Stimulated activated naive CD8-positive, alpha-beta T cell treated with anti-CD3 and anti-CD28 coated beads, Interleukin-15, amount 100 ng/mL, for 72 hours (primary cell): Measurements from ENCODE around the gene TTF2.
"Not testable (repeated sequence)": the region's sequence is repeated elsewhere in the genome, so short reads cannot be mapped to it uniquely, and the experiment has no call there.

Experiments used
- ATAC-seq: fragments of 150-1000 bp; cut with Tn5 transposase; 2 replicates; pipeline ENCODE4 v1.10.0; 2021; ENCODE audit warnings: mild to moderate bottlenecking, moderate library complexity
- DNase-seq, 2 donors: peaks; one replicate each; pipeline ENCODE4 v3.0.0; 2021 to 2022
- H3K27ac Mint-ChIP-seq, 2 donors: one replicate each; pipeline ENCODE4 v1.8.0; 2022; ENCODE audit warnings: mild to moderate bottlenecking in 2 of 2, mixed read lengths in 2 of 2, moderate library complexity in 2 of 2
- H3K27me3 Mint-ChIP-seq: one replicate; pipeline ENCODE4 v1.8.0; 2022; ENCODE audit warnings: mixed read lengths
- H3K4me1 Mint-ChIP-seq: one replicate; pipeline ENCODE4 v1.8.0; 2022; ENCODE audit warnings: mild to moderate bottlenecking, mixed read lengths
- H3K4me3 Mint-ChIP-seq, 2 donors: one replicate each; pipeline ENCODE4 v1.8.0; 2022; ENCODE audit warnings: mild to moderate bottlenecking in 2 of 2, mixed read lengths in 2 of 2, moderate library complexity in 1 of 2
- H3K9me3 Mint-ChIP-seq, 2 donors: one replicate each; pipeline ENCODE4 v1.8.0; 2022; ENCODE audit warnings: mixed read lengths in 2 of 2

The TTF2 gene

DNA sequence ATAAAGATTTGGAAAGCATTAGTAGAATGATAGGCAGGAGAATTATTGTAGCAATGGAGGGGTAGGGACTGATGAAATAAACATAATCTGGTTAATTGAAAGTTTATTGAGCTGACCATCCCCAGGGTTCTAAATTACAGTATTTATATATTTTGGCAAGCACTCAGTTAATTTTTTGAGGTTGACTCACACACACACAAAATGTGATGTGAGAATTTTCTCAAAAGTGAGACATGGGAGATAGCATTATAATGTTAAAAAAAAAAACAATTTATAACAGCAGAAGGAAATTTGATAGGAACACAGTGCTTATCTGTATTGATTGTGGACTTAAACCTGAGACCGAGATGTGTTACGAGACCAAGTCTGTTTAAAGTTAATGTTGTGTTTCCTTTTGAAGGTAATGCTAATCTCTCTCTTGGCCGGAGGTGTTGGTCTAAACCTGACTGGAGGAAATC lies 36.9 kb downstream of the TTF2 start:
- H3K4me3 Mint-ChIP-seq = no peak overlapping the region
- DNase-seq = no peak
- no peaks in the 10 kb centered on the region for H3K27me3 Mint-ChIP-seq
- no peak overlapping the region for H3K27ac Mint-ChIP-seq
- peaks cover 19% of the 10 kb centered on the region for H3K4me1 Mint-ChIP-seq
- no peak for ATAC-seq
- no peaks in the 10 kb centered on the region for H3K9me3 Mint-ChIP-seq

DNA sequence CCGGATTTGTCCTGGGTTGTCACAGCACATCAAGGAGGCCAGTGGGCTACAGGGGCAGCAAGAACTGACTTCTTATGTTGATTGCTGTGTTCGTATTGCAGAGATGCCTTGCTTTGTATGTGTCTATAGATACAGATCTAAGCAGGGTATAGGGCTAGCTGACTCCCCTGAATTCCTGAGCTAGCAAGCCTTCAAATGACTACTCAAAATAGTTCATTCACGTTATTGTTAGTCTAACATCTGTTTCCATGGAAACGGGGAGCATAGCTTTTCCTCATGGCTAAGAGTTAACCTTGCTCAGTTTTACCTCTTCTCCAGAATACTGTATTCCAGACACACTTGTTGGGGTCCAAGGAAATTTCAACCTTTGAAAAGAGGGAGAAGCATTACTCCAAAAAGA lies 37.3 kb downstream of the TTF2 start:
- no peak overlapping the region for H3K4me3 Mint-ChIP-seq
- no peaks in the 10 kb centered on the region for H3K27me3 Mint-ChIP-seq
- peaks cover 19% of the 10 kb centered on the region for H3K4me1 Mint-ChIP-seq
- no peak overlapping the region for H3K27ac Mint-ChIP-seq
- ATAC-seq (no peak), DNase-seq (no peak)
- no peaks in the 10 kb centered on the region for H3K9me3 Mint-ChIP-seq

DNA sequence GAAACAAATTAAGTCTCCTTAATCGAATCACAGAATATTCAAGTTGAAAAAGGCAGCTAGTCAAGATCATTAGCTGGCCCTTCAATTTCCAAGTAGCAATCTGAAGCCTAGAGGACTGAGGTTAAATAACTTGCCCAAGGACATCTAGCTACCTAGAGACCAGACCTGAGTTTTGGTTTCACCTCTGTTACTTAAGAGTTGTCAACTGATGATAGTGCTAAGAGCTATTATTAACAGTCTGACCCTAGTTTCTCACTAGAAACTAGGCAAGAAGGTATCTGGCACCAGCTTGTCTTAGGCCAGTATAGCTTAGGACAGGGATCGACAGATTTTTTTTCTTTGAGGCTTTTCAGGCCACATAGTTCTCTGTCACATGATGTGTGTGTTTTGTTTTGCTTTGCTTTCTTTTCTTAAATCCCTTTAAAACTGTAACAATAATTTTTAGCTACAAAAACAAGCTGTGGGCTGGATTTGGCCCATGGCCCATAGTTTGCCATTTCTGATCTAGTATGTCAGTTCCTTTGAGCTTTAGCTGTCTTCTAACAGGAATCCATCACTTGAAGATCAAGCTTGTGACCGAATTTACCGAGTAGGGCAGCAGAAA lies 38.3 kb downstream of the TTF2 start:
- H3K27me3 Mint-ChIP-seq = no peaks in the 10 kb centered on the region
- no peak overlapping the region for H3K4me3 Mint-ChIP-seq
- ATAC-seq = no peak
- no peak overlapping the region for H3K27ac Mint-ChIP-seq
- no peak for DNase-seq
- H3K4me1 Mint-ChIP-seq = peaks cover 9% of the 10 kb centered on the region
- H3K9me3 Mint-ChIP-seq = no peaks in the 10 kb centered on the region

DNA sequence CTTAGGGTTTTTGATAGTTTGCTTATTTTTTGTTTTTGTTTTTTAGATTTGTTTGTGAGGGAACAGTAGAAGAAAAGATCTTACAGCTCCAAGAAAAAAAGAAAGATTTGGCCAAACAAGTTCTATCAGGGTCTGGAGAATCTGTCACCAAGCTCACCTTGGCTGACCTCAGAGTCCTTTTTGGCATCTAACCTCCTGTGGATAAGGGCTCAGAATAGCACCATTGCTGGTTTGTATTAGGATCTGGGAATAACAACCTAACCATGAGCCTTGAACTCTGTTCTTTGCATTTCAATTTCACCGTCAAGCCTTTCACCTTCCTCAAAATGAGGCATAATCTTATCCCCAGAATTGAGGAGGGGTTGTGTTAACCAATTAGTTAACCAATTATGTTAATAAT lies 41.2 kb downstream of the TTF2 start:
- H3K4me1 Mint-ChIP-seq = no peaks in the 10 kb centered on the region
- DNase-seq (no peak), ATAC-seq (no peak)
- H3K4me3 Mint-ChIP-seq = no peak overlapping the region
- no peaks in the 10 kb centered on the region for H3K9me3 Mint-ChIP-seq
- no peak overlapping the region for H3K27ac Mint-ChIP-seq
- no peaks in the 10 kb centered on the region for H3K27me3 Mint-ChIP-seq

DNA sequence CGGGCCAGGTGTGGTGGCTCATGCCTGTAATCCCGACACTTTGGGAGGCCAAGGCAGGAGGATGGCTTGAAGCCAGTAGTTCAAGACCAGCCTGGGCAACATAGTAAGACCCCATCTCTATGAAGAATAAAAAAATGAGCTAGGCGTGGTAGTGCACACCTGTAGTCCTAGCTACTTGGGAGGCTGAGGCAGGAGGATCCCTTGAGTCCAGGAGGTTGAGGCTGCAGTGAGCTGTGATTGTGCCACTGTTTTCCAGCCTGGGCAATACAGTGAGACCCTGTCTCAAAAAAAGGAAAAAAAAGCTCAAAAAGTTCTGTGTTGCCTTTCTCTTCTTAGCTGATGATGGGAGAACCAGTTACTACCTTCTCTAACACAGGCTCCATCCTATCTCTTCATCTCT lies 41.7 kb downstream of the TTF2 start:
- H3K27me3 Mint-ChIP-seq, H3K9me3 Mint-ChIP-seq, DNase-seq, H3K27ac Mint-ChIP-seq, ATAC-seq, H3K4me3 Mint-ChIP-seq, H3K4me1 Mint-ChIP-seq: not testable (repeated sequence)

DNA sequence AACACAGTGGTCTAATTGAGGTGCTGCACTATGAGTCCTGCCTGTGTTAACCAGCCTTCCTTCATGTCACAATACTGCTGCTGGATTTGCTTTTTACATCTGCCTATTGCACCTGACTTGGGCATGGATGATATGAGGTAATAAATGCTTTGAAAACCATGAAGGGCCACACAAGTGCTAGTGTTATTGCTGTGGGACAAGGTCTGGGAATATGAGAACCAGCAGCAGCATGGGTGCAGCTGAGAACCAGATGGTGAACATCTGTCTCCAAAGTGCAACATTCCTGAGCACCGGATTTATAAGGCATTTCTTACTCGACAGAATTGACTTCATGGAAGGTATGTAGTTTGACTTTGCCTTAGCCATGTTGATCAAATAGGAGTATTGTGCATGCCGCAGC lies 44.9 kb downstream of the TTF2 start:
- H3K4me3 Mint-ChIP-seq = no peak overlapping the region
- ATAC-seq (no peak), DNase-seq (no peak)
- H3K27me3 Mint-ChIP-seq = no peaks in the 10 kb centered on the region
- peaks cover 11% of the 10 kb centered on the region for H3K4me1 Mint-ChIP-seq
- H3K27ac Mint-ChIP-seq = no peak overlapping the region
- peaks cover 0 to 5% of the 10 kb centered on the region in 2 donors for H3K9me3 Mint-ChIP-seq

DNA sequence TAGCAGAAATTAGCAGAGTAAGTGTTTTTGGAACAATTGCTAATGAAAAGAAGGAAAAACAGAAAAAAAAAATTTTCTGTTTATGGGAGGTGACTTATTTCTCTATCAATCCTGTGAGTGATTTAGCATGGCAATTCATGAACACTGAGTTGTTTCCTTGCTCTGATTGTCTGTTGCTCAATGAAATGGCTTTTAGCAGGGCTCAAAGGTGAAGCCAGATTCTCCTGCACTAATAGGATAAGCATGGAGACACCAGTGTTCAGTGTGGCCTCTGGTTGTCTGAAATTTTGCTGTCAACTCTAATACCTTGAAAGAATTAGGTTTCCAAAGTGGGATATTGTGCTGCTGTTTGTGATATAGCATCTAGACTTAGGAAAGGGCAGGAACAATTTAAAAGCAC lies 45.6 kb downstream of the TTF2 start:
- Mint-ChIP-seq H3K27ac (no peak overlapping the region), H3K4me1 (peaks cover 11% of the 10 kb centered on the region), H3K27me3 (no peaks in the 10 kb centered on the region), H3K4me3 (no peak overlapping the region), H3K9me3 (peaks cover 0 to 5% of the 10 kb centered on the region in 2 donors)
- no peak for DNase-seq
- no peak for ATAC-seq

DNA sequence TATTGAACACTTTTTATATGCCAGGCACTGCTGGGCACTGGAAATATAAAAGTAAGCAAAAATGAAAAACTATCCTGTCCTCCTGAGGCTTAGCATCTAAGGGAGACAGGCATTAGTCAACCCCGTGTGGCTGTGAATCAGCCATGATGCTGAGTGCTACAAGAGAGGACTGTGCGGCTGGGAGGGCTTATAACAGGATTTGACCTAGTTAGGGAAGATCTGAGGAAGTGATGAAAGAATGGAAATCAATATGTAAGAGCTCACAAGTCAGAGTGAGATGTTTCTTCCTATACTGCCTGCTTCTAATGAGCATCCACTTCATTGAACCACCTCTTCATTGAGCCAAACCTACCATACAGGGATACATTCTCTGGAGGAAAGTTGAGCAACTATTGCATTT lies 46.4 kb downstream of the TTF2 start:
- peak; percentile 75 for ATAC-seq
- H3K4me3 Mint-ChIP-seq = no peak overlapping the region
- DNase-seq = no peak

DNA sequence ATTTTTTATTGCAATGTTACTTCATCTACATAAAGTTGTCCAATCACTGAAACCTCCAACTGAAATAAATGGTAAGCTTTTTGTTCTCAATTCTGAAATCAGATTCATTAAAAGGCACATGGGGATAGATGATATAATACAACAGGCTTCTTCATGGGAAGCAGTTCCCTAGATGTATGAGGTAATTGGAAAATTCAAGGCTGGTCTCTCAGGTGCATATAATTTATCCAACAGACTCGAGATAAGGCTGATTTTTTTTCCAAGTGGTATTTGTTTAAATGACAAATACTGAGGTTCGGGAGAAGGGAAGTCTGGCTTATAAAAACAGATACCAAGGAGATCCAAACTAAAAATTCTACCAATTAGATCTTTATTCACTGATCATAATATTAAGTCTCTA lies 47.2 kb downstream of the TTF2 start:
- Mint-ChIP-seq H3K4me1 (peaks cover 11% of the 10 kb centered on the region), H3K27ac (no peak overlapping the region), H3K4me3 (no peak overlapping the region), H3K9me3 (peaks cover 0 to 5% of the 10 kb centered on the region in 2 donors), H3K27me3 (no peaks in the 10 kb centered on the region)
- no peak for ATAC-seq
- DNase-seq = no peak

More for the DNA sequence above, 46.4 kb downstream of the TTF2 start:
- H3K4me1 Mint-ChIP-seq = peaks cover 11% of the 10 kb centered on the region
- no peak overlapping the region for H3K27ac Mint-ChIP-seq
- no peaks in the 10 kb centered on the region for H3K27me3 Mint-ChIP-seq
- H3K9me3 Mint-ChIP-seq = peaks cover 0 to 5% of the 10 kb centered on the region in 2 donors

DNA sequence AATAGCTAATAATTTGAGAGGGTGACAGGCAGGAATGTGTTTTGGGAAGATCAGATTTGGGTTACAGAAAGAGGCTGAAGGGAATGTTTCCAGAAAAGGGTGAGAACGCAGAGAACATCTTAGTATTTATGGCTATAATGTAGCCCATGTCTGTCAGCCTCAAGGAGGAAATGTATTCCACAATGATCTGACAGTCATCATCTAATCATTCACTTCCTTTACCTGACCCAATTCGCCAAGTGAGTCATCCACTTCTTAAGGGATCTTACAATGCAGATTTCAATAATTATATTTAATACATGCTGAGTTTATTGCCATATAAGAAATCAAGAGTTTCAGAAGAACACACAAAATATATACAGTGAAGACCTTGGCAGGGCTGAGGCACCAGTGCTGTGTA lies 50.6 kb downstream of the TTF2 start:
- no peak overlapping the region for H3K27ac Mint-ChIP-seq
- no peaks in the 10 kb centered on the region for H3K27me3 Mint-ChIP-seq
- no peak overlapping the region for H3K4me3 Mint-ChIP-seq
- no peak for ATAC-seq
- DNase-seq = no peak
- peaks cover 0 to 5% of the 10 kb centered on the region in 2 donors for H3K9me3 Mint-ChIP-seq
- peaks cover 11% of the 10 kb centered on the region for H3K4me1 Mint-ChIP-seq

DNA sequence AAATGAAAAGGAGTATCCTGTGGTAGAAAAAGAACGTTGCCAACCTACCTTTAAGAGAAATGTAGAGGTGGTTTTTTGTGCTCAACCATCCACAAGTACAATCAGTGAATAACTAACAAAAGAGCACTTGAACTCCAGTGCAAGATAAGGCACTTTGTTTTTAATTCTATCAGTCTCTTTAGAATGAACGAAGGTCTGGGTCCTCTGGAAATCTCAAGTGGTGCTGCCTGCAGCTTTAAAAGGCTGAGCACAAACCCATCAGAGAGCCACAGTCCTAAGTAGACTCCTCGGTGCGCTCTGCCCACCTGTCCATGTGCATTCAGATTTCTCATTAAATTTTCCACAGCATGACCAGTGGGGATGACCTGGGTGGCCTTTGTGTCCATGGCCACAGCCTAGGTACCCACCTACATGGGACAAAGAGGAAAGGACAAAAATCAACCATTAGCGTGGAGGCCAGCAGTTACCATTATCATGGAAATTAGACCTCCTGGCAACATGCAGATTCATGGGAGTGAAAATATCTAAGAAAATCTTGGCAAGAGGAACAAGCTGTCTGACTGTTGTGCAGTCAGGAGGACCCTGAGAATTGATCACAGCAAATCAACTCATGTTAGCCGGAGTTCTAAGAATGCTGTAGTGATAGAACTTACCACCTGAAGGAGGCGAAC lies 52.1 kb downstream of the TTF2 start:
- Mint-ChIP-seq H3K4me1 (peaks cover 11% of the 10 kb centered on the region), H3K9me3 (peaks cover 0 to 3% of the 10 kb centered on the region in 2 donors), H3K27ac (no peak overlapping the region), H3K27me3 (peaks cover 8% of the 10 kb centered on the region), H3K4me3 (no peak overlapping the region)
- ATAC-seq (no peak), DNase-seq (no peak)

DNA sequence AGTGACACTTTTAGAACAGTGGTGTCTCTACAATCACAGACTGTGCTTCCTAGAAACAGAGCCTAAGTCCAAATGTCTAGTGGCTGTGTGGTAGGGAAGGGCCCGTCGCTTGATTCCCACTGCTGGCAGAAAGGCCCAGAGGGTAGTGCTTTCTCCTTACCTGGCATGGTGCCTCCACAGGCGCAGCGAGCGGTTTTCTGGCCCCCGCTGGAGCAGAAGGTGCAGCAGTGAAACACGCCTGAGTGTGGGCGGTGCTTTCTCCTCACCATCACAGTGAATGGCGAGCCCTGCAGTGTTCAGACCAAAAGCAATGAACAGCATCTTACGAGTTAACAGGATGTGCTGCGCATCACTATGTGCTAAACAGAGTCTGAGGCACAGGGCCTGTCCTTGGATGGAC lies 53.1 kb downstream of the TTF2 start:
- no peaks in the 10 kb centered on the region for H3K9me3 Mint-ChIP-seq
- H3K27ac Mint-ChIP-seq = no peak overlapping the region
- DNase-seq = no peak
- H3K4me1 Mint-ChIP-seq = peaks cover 11% of the 10 kb centered on the region
- no peak overlapping the region for H3K4me3 Mint-ChIP-seq
- peak; percentile 11 for ATAC-seq
- peaks cover 15% of the 10 kb centered on the region for H3K27me3 Mint-ChIP-seq

DNA sequence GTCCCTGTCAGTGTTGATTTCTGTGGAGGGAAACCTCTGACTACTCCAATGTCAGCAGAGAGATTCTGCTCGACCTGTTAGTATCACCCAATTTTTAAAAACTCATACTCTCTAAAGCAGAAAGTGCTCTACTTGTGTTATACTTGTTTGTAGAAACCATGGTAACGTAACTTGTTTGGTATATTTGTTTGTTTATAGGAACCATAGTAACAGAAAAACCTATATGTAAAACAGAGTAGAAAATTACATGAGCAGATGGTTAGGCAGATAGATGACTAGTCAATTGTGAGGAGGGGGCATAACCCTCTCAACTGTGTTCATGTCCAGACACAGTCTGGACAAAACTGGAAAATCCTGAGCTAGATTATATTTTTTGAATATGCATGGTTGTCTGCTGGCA lies 54.8 kb downstream of the TTF2 start:
- Mint-ChIP-seq H3K4me1 (peaks cover under 1% of the 10 kb centered on the region), H3K27me3 (peaks cover 19% of the 10 kb centered on the region), H3K27ac (no peak overlapping the region), H3K9me3 (no peaks in the 10 kb centered on the region), H3K4me3 (no peak overlapping the region)
- ATAC-seq (no peak), DNase-seq (no peak)

DNA sequence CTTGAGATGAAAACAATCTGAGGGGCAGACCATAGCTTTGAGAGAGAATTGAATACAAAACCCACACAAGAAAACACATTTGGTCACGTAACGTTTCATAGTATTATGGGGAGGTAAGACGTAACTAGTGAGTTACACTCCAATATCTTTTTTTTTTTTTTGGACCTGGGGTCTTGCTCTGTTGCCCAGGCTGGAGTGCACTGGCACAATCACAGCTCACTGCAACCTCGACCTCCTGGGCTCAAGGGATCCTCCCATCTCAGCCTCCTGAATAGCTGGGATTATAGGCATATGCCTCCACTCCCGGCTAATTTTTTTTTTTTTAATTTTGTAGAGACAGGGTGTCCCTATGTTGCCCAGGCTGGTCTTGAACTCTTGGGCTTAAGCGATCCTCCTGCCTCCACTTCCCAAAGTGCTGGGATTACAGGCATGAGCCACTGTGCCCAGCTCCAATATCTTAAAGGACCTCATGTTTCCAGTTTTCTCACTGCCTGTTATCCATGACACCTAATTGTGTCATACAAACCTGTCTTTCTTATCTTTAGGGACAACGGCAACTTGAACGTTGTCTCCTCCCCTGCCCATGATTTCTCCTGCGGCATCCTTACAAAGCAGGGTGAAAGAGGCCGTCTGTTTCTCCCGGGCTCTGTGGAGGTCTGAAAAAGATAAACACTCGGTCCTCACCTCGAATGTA lies 56.1 kb downstream of the TTF2 start:
- Mint-ChIP-seq H3K4me1 (peaks cover 7% of the 10 kb centered on the region), H3K27ac (peak overlapping the region in 1 of 2 donors; percentile 91), H3K9me3 (no peaks in the 10 kb centered on the region), H3K4me3 (no peak overlapping the region), H3K27me3 (peaks cover 29% of the 10 kb centered on the region)
- ATAC-seq (no peak), DNase-seq (no peak)

DNA sequence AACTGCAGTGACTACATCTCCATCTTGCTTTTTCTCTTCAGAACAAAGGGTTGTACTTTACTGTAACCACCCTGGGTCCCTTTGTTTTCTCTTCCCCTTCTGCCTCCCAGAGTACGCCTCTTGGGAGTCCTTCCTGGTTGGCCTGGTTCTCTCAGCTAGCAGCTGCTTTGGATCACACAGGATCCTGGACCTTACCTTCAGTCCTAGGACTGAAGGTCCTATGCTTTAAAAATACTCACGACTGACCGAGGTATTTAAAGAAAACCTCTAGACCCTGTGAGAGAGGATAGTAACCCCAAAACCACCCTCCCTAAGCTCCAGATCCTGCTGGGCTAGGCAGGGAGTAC lies 56.6 kb downstream of the TTF2 start:
- no peak for DNase-seq

DNA sequence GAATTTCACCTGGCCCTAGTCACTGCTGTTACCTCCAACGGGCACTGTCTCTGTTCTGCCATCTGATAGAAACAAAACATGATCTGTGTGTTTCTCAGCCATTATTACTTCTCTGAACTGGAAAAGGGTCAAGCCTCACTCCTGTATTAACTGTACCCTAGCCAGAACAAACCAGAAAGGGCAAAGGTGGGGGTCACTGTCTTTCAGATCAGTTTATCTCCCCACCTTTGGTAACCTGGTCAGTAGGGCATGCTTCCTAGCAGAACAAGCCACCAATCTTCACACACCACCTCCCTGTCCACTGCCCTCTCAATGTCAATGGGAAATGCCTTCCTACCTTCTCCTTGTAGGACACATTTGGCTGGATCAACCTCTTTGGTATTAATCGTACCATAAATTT lies 57.6 kb downstream of the TTF2 start:
- DNase-seq (no peak), ATAC-seq (no peak)
- no peak overlapping the region for H3K4me3 Mint-ChIP-seq
- peaks cover 7% of the 10 kb centered on the region for H3K4me1 Mint-ChIP-seq
- no peak overlapping the region for H3K27ac Mint-ChIP-seq
- H3K27me3 Mint-ChIP-seq = peaks cover 29% of the 10 kb centered on the region
- H3K9me3 Mint-ChIP-seq = no peaks in the 10 kb centered on the region

More for the DNA sequence above, 56.6 kb downstream of the TTF2 start:
- peak overlapping the region in 1 of 2 donors; percentile 91 for H3K27ac Mint-ChIP-seq
- no peak overlapping the region for H3K4me3 Mint-ChIP-seq
- no peaks in the 10 kb centered on the region for H3K9me3 Mint-ChIP-seq
- ATAC-seq = no peak
- peaks cover 29% of the 10 kb centered on the region for H3K27me3 Mint-ChIP-seq
- peaks cover 7% of the 10 kb centered on the region for H3K4me1 Mint-ChIP-seq
